GM12878 (cell line): ENCODE data around the gene ST3GAL5. TPM values are rescaled to one million over a fixed set of nuclear protein-coding genes. Genes with fewer than 3 reads are reported as not detected.

ENCODE experiments used
- CUX1 ChIP-seq: IDR thresholded peaks from 2 replicates; pipeline ENCODE4 v1.6.1; 2012; ENCODE audit warnings: improper control_type of control experiment, low read depth, low read length; ENCODE audit not compliant: insufficient replicate concordance
- E2F8 ChIP-seq: fragments of 450-650 bp; IDR thresholded peaks from 2 replicates; pipeline ENCODE4 v1.6.1; 2018; ENCODE audit warnings: mild to moderate bottlenecking, low read depth, moderate library complexity; ENCODE audit not compliant: partially characterized antibody
- HCFC1 ChIP-seq: fragments of 150-350 bp; IDR thresholded peaks from 2 replicates; pipeline ENCODE4 v1.6.1; 2014; ENCODE audit warnings: low read length
- NFIC ChIP-seq: IDR thresholded peaks from 2 replicates; pipeline ENCODE4 v1.6.1; 2012; ENCODE audit warnings: low read depth, mild to moderate bottlenecking, inconsistent platforms, low read length, moderate library complexity
- POLR2AphosphoS5 ChIP-seq: IDR thresholded peaks from 2 replicates; pipeline ENCODE4 v1.6.1; 2011; ENCODE audit warnings: mild to moderate bottlenecking, low read length, inconsistent platforms
- polyA plus RNA-seq, 11 experiments: library from polyadenylated mRNA; depleted of rRNA in 4 of 11; unstranded in 6 of 11; stranded (reverse) in 5 of 11; fragments of >200 nt; fragmentation: Nextera tagmentation in 4 of 11; fragmentation: Illumina TruSeq in 1 of 11; extraction: Ambion mirVana in 4 of 11; extraction: Trizol in 1 of 11; gene quantifications; 1 replicate in 1 of 11; 2 replicates in 10 of 11; pipeline versions ENCODE4 v1.2.1 to v1.2.3, GENCODE V29; 2011 to 2016; ENCODE audit warnings: inconsistent platforms in 2 of 11, missing spikeins in 2 of 11, low read depth in 1 of 11
- total RNA-seq, 4 experiments: library from RNA; depleted of rRNA in 3 of 4; stranded (reverse); fragments of >200 nt in 3 of 4; fragmentation: Illumina TruSeq in 1 of 4; extraction: Trizol in 1 of 4; gene quantifications; 2 replicates each; pipeline versions ENCODE4 v1.2.1 to v1.2.3, GENCODE V29; 2013 to 2021
- TF ChIP-seq, protein P1 (sequence below): fragments of 450-650 bp; IDR thresholded peaks from 2 replicates; pipeline ENCODE4 v1.6.1; 2017; ENCODE audit warnings: borderline replicate concordance

Gene ST3GAL5
- total and polyA plus RNA-seq, 10 of the 15 experiments (the other 5 are each of a cell fraction or from before 2014, with no cell fraction given): 5.2 to 60.9 (median 10.2) TPM

DNA sequence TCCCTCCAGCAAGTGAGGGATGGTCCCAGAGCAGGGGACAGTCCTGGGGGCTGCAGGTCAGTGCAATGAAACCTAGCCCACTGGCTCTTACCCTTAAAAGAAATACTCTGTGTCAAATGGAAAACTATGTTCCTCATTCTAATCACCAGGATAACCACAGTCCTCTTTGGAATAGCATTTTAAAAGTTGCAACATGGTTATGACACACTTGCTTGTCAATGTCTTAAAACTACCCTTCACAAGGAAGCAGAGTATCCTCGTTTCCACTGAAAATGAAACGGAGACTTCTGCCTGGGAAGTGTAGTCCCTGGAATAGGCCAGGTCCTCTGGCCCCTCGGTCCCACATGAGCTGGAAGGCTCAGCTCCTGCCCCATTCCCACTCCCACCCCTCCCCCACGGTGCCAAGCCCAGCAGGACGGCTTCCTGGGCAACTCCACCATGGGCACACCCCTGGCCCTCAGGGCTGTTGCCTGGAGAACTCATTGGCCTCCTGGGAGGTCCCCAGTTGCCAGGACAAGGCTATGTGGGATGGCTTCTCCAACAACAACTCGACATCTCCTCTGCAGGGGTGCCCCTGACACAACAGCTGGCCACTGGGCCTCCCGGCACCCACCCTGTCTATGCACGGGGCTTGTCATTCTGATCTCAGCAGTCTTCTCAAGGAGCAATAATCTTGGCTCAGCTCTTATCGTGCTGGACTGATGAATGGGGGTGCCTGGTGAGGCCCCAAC lies 38.3 kb upstream of the ST3GAL5 start (continued):
- TF ChIP-seq, protein P1, sequence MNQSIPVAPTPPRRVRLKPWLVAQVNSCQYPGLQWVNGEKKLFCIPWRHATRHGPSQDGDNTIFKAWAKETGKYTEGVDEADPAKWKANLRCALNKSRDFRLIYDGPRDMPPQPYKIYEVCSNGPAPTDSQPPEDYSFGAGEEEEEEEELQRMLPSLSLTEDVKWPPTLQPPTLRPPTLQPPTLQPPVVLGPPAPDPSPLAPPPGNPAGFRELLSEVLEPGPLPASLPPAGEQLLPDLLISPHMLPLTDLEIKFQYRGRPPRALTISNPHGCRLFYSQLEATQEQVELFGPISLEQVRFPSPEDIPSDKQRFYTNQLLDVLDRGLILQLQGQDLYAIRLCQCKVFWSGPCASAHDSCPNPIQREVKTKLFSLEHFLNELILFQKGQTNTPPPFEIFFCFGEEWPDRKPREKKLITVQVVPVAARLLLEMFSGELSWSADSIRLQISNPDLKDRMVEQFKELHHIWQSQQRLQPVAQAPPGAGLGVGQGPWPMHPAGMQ: no peak
- TF ChIP-seq NFIC (no peak), HCFC1 (no peak), CUX1 (no peak), E2F8 (no peak), POLR2AphosphoS5 (no peak)
